ENCODE measurements around the gene OR2V1. TPM values are rescaled to one million over a fixed set of nuclear protein-coding genes. Genes with fewer than 3 reads are reported as not detected.

OR2V1 gene
- total and polyA plus RNA-seq, 3 donors from 2014 or later, result not detected

DNA sequence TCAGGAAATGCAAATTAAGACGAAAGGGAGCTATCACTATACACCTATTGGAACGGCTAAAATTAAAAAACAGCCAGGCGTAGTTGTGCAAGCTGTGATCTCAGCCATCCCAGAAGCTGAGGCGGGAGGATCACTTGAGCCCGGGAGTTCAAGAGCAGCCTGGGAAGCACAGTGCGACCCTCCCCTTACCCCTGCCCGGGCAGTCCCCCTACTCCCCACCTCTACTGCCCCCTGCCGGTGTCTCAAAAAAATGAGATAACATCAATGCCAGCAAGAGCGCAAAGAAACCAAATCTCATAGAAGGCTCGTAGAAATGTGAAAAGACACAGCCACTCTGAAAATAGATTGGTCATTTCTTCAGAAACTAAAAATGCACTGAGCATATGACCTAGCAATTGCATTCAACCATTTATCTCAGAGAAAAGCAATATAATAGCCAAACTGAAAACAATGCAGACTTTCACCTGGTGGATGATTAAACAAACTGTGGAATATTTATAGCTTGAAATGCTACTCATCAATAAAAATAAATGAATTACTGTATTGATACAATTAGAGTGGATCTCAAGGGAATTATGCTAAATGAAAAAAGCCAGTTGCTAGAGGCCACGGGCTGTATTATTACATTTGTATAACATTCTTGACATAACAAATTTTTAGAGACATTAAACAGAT is 37.0 kb upstream of the OR2V1 start:
- H3K4me1 ChIP-seq, result no peaks in the 10 kb centered on the region
- no peak overlapping the region for H3K4me3 ChIP-seq
- H3K36me3 ChIP-seq (ENCODE audit: low read depth, missing control alignments), result no peaks in the 10 kb centered on the region
- intact Hi-C loops (cut with DNase I; ENCODE audit: low total_unique reads), result no loop called here
- H3K27ac ChIP-seq, result no peak overlapping the region
- no peaks in the 10 kb centered on the region for H3K27me3 ChIP-seq
- 14 to 16% methylated on average over 11 of the region's 11 CpGs for WGBS, 2 donors
- H3K9me3 ChIP-seq, result no peaks in the 10 kb centered on the region
- no peak for DNase-seq
- TF ChIP-seq POLR2A (IDR thresholded peaks at IDR 0.05) (no peak), CTCF (IDR thresholded peaks at IDR 0.05) (peak in 1 of 3 experiments; percentile 47)

- intact Hi-C loops (cut with DNase I; ENCODE audit: low total_unique reads), result no loop called here
- 68 to 69% methylated on average over 6 of the region's 6 CpGs for WGBS, 2 donors
- Histone ChIP-seq H3K27ac (no peak overlapping the region), H3K27me3 (no peaks in the 10 kb centered on the region), H3K4me3 (no peak overlapping the region), H3K36me3 (ENCODE audit: low read depth, missing control alignments) (no peaks in the 10 kb centered on the region), H3K4me1 (no peaks in the 10 kb centered on the region), H3K9me3 (no peaks in the 10 kb centered on the region)
- no peak for DNase-seq
- TF ChIP-seq CTCF (IDR thresholded peaks at IDR 0.05) (no peak), POLR2A (IDR thresholded peaks at IDR 0.05) (no peak)
Observed at GRCh38 chr5:181166812-181167733, 36.1 kb upstream of the OR2V1 start.

GRCh38 chr5:181164076-181164952 is 33.3 kb upstream of the OR2V1 start:
- DNase-seq, result no peak
- H3K4me1 ChIP-seq, result no peaks in the 10 kb centered on the region
- no peak overlapping the region for H3K27ac ChIP-seq
- intact Hi-C loops (cut with DNase I; ENCODE audit: low total_unique reads), result no loop called here
- no peak for TF ChIP-seq CTCF (IDR thresholded peaks at IDR 0.05)
- TF ChIP-seq POLR2A (IDR thresholded peaks at IDR 0.05), result no peak
- H3K9me3 ChIP-seq, result no peaks in the 10 kb centered on the region
- WGBS, 2 donors, result 13 to 16% methylated on average over 29 to 49 of the region's 52 CpGs
- H3K36me3 ChIP-seq (ENCODE audit: low read depth, missing control alignments), result no peaks in the 10 kb centered on the region
- no peaks in the 10 kb centered on the region for H3K27me3 ChIP-seq
- peak overlapping the region in 1 of 2 donors; percentile 13 for H3K4me3 ChIP-seq

DNA sequence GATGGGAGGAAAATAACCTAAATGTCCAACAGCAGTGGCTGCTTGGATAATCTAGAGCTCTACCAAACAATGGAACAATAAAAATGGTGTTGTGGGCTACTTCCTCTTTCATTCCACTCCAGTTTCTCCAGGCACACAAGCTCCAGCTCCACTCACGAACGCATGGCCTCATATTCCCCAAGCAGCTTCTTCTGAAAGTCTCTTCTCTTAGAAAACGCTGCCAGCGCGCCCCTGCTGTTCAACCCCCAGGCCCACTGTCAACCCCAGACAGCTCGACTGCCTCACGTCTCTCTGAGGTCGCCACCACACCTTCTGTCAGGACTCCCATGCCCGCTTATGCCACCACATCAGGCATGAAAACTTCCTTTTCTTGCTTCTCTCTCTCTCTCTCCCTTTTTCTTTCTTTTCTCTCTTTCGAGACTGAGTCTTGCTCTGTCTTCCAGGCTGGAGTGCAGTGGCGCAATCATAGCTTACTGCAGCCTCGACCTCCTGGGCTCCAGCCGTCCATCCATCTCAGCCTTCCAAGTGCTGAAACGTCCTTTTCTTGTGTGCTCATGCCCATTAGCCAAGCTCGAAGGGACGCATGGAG is 32.6 kb upstream of the OR2V1 start:
- no peak for DNase-seq
- Histone ChIP-seq H3K36me3 (ENCODE audit: low read depth, missing control alignments) (no peaks in the 10 kb centered on the region), H3K27ac (no peak overlapping the region), H3K27me3 (no peaks in the 10 kb centered on the region), H3K9me3 (no peaks in the 10 kb centered on the region), H3K4me1 (no peaks in the 10 kb centered on the region), H3K4me3 (no peak overlapping the region)
- 21 to 44% methylated on average over 16 of the region's 16 CpGs for WGBS, 2 donors
- intact Hi-C loops (cut with DNase I; ENCODE audit: low total_unique reads), result no loop called here
- TF ChIP-seq POLR2A (IDR thresholded peaks at IDR 0.05) (no peak), CTCF (IDR thresholded peaks at IDR 0.05) (no peak)

All from testis (tissue), 3 donors.